K562 (cell line): Measurements from ENCODE around the gene DHPS.

Experiments used
- ARID3B ChIP-seq: fragments of 250-450 bp; sonication (Bioruptor Pico); IDR thresholded peaks from 2 replicates; pipeline ENCODE4 v1.4.0; 2020; ENCODE audit warnings: borderline replicate concordance
- BCL6 ChIP-seq: fragments of 250-450 bp; sonication (Bioruptor Pico); IDR thresholded peaks from 2 replicates; pipeline ENCODE4 v1.4.0; 2020
- E2F6 ChIP-seq, 2 experiments: IDR thresholded peaks; 2 replicates each; pipeline ENCODE4 v1.6.1; 2011; ENCODE audit warnings: borderline replicate concordance in 1 of 2, control low read depth in 1 of 2, low read depth in 1 of 2, low read length in 1 of 2, mild to moderate bottlenecking in 1 of 2, mixed read lengths in 1 of 2, moderate library complexity in 1 of 2; ENCODE audit not compliant: insufficient read depth in 1 of 2, insufficient read length in 1 of 2, poor library complexity in 1 of 2, severe bottlenecking in 1 of 2; ENCODE audit errors: extremely low read depth in 1 of 2
- FOXA3 ChIP-seq, 2 experiments: fragments of 450-650 bp in 1 of 2; sonication (generic) in 1 of 2; formaldehyde crosslinking; IDR thresholded peaks in 1 of 2; conservative IDR thresholded peaks in 1 of 2; 2 replicates each; pipeline versions ENCODE4 v1.4.0 to v1.8.0; 2020 to 2022; ENCODE audit warnings: mild to moderate bottlenecking in 2 of 2, missing genetic modification reagents in 1 of 2
- GMEB1 ChIP-seq: fragments of 250-450 bp; sonication (Bioruptor Pico); IDR thresholded peaks from 2 replicates; pipeline ENCODE4 v1.4.0; 2020; ENCODE audit warnings: mild to moderate bottlenecking
- IRF2 ChIP-seq: sonication (generic); formaldehyde crosslinking; IDR thresholded peaks from 2 replicates; pipeline ENCODE4 v1.8.1; 2022; ENCODE audit warnings: mild to moderate bottlenecking, missing genetic modification reagents
- KAT2B ChIP-seq: IDR thresholded peaks from one replicate; pipeline ENCODE4 v1.6.1; 2012; ENCODE audit warnings: low read depth, mild to moderate bottlenecking, control low read depth, inconsistent platforms, low read length, moderate library complexity
- MXD1 ChIP-seq: fragments of 250-450 bp; sonication (Bioruptor Pico); IDR thresholded peaks from 2 replicates; pipeline ENCODE4 v1.8.0; 2021; ENCODE audit warnings: borderline replicate concordance, mild to moderate bottlenecking, moderate library complexity; ENCODE audit not compliant: poor library complexity, severe bottlenecking
- NBN ChIP-seq: fragments of 450-650 bp; IDR thresholded peaks from 2 replicates; pipeline ENCODE4 v1.6.1; 2016; ENCODE audit warnings: low read depth, mild to moderate bottlenecking
- NUFIP1 ChIP-seq: fragments of 450-650 bp; IDR thresholded peaks from 2 replicates; pipeline ENCODE4 v1.6.1; 2018; ENCODE audit not compliant: partially characterized antibody
- SRSF1 ChIP-seq: fragments of 200-400 bp; formaldehyde crosslinking; IDR thresholded peaks from 2 replicates; pipeline ENCODE4 v1.6.1; 2017; ENCODE audit warnings: mild to moderate bottlenecking, low read depth, low read length, moderate library complexity
- STAT5A ChIP-seq: IDR thresholded peaks from 2 replicates; pipeline ENCODE4 v1.6.1; 2012; ENCODE audit warnings: low read length, inconsistent platforms, borderline replicate concordance
- TF ChIP-seq, protein P1 (sequence below), 3 experiments: IDR thresholded peaks in 2 of 3; conservative IDR thresholded peaks in 1 of 3; 2 replicates each; pipeline ENCODE4 v1.5.1; 2011 to 2012; ENCODE audit warnings: low read length in 3 of 3, mild to moderate bottlenecking in 3 of 3, control low read depth in 2 of 3, improper control_type of control experiment in 1 of 3, inconsistent platforms in 1 of 3, low read depth in 1 of 3, mixed read lengths in 1 of 3, moderate library complexity in 1 of 3; ENCODE audit not compliant: insufficient read depth in 2 of 3
- TF ChIP-seq, protein P2 (sequence below): conservative IDR thresholded peaks from 2 replicates; pipeline ENCODE4 v1.6.1; 2011; ENCODE audit warnings: low read depth, mild to moderate bottlenecking, low read length; ENCODE audit not compliant: control insufficient read depth

GRCh38 chr19:12685831-12686230, 4.2 kb upstream of the DHPS start:
- TF ChIP-seq SRSF1 (no peak), KAT2B (no peak), E2F6 (IDR thresholded peaks at IDR 0.05; ENCODE audit: borderline replicate concordance in 1 of 2, extremely low read depth in 1 of 2, insufficient read depth in 1 of 2, insufficient read length in 1 of 2, low read depth in 1 of 2, low read length in 1 of 2, poor library complexity in 1 of 2, severe bottlenecking in 1 of 2) (no peak), IRF2 (no peak), GMEB1 (CRISPR knock-in tag) (no peak), BCL6 (CRISPR knock-in tag) (no peak), STAT5A (no peak), MXD1 (no peak), ARID3B (CRISPR knock-in tag) (no peak), FOXA3 (CRISPR knock-in tag; conservative IDR thresholded peaks at IDR 0.05 in 1 of 2, IDR thresholded peaks at IDR 0.05 in 1 of 2) (no peak), NUFIP1 (no peak), NBN (no peak)
- TF ChIP-seq, protein P1, sequence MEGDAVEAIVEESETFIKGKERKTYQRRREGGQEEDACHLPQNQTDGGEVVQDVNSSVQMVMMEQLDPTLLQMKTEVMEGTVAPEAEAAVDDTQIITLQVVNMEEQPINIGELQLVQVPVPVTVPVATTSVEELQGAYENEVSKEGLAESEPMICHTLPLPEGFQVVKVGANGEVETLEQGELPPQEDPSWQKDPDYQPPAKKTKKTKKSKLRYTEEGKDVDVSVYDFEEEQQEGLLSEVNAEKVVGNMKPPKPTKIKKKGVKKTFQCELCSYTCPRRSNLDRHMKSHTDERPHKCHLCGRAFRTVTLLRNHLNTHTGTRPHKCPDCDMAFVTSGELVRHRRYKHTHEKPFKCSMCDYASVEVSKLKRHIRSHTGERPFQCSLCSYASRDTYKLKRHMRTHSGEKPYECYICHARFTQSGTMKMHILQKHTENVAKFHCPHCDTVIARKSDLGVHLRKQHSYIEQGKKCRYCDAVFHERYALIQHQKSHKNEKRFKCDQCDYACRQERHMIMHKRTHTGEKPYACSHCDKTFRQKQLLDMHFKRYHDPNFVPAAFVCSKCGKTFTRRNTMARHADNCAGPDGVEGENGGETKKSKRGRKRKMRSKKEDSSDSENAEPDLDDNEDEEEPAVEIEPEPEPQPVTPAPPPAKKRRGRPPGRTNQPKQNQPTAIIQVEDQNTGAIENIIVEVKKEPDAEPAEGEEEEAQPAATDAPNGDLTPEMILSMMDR (IDR thresholded peaks at IDR 0.05 in 2 of 3, conservative IDR thresholded peaks at IDR 0.05 in 1 of 3; ENCODE audit: insufficient read depth in 2 of 3, low read depth in 1 of 3, low read length in 3 of 3): no peak
- TF ChIP-seq, protein P2, sequence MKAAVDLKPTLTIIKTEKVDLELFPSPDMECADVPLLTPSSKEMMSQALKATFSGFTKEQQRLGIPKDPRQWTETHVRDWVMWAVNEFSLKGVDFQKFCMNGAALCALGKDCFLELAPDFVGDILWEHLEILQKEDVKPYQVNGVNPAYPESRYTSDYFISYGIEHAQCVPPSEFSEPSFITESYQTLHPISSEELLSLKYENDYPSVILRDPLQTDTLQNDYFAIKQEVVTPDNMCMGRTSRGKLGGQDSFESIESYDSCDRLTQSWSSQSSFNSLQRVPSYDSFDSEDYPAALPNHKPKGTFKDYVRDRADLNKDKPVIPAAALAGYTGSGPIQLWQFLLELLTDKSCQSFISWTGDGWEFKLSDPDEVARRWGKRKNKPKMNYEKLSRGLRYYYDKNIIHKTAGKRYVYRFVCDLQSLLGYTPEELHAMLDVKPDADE: no peak
